SJCRH30 (cell line): ENCODE measurements around the gene SDC3. TPM values are rescaled to one million over a fixed set of nuclear protein-coding genes. Genes with fewer than 3 reads are reported as not detected.

Source experiments
- DNase-seq, 2 experiments: peaks; one replicate each; pipeline ENCODE4 v3.0.0-alpha.2; 2015 to 2020
- H3K27ac ChIP-seq: fragments of 250-450 bp; sonication (Bioruptor Pico); 2 replicates; pipeline ENCODE4 v1.5.1; 2020; ENCODE audit warnings: mild to moderate bottlenecking, moderate library complexity
- H3K27me3 ChIP-seq: fragments of 250-450 bp; sonication (Bioruptor Pico); 2 replicates; pipeline ENCODE4 v1.5.1; 2020; ENCODE audit warnings: mild to moderate bottlenecking, moderate library complexity
- H3K36me3 ChIP-seq: fragments of 250-450 bp; sonication (Bioruptor Pico); 2 replicates; pipeline ENCODE4 v1.5.1; 2020; ENCODE audit warnings: mild to moderate bottlenecking, moderate library complexity
- H3K4me1 ChIP-seq: fragments of 250-450 bp; sonication (Bioruptor Pico); 2 replicates; pipeline ENCODE4 v1.5.1; 2020; ENCODE audit warnings: mild to moderate bottlenecking, moderate library complexity
- H3K4me3 ChIP-seq: fragments of 250-450 bp; sonication (Bioruptor Pico); 2 replicates; pipeline ENCODE4 v1.5.1; 2020; ENCODE audit warnings: mild to moderate bottlenecking, moderate library complexity
- H3K9me3 ChIP-seq: fragments of 250-450 bp; sonication (Bioruptor Pico); replicated peaks from 2 replicates; pipeline ENCODE4 v1.5.1; 2020; ENCODE audit warnings: mild to moderate bottlenecking, moderate library complexity
- total RNA-seq: library from RNA; depleted of rRNA; stranded (reverse); fragments of >200 nt; shearing (Covaris generic); gene quantifications from 2 replicates; pipeline ENCODE4 v1.2.3, GENCODE V29; 2014; rRNA removed

The SDC3 gene
- total RNA-seq, 1 experiment from 2014 or later: 201 TPM

DNA sequence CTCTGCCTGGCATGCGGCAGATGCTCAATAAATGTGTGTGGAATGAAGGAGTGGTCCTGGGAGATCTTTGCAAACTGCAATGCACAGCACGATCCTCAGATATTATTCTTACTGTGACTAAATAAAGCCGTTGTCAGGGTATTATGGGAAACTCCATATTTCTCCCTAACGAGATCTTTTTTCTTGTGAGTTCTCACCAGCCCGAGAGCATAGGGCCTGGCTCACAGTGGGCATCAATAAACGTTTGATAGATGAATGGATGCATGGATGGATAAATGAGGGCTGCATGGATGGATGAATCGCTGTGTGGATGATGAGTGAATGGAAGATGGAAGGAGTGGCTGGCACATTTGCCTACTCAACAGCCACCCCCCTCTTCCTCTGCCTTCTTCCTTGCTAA is 69.6 kb downstream of the SDC3 start:
- Histone ChIP-seq H3K9me3 (no peaks in the 10 kb centered on the region), H3K4me1 (peaks cover 24% of the 10 kb centered on the region), H3K27me3 (no peaks in the 10 kb centered on the region), H3K27ac (no peak overlapping the region), H3K36me3 (no peaks in the 10 kb centered on the region), H3K4me3 (no peak overlapping the region)
- no peak for DNase-seq

DNA sequence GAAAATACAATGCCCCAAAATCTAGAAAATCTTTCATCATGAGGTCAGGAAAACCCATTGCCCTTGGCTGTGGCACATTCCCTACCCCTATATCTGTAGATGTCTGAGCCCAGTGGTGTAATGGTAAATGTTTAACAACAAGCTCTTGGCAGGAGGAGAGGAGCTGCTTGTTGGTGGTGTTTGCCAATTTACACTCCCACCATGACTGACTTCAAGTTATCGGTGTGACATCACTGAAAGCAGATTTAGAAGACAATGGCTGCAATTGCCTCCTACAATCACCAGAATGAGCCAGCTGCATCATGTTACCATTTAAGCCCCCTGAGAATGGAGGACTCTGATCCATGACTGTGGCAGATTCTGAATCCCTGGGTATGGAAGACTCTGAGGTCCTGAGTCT is 70.9 kb downstream of the SDC3 start:
- Histone ChIP-seq H3K9me3 (no peaks in the 10 kb centered on the region), H3K4me1 (peaks cover 24% of the 10 kb centered on the region), H3K4me3 (no peak overlapping the region), H3K36me3 (no peaks in the 10 kb centered on the region), H3K27ac (no peak overlapping the region), H3K27me3 (no peaks in the 10 kb centered on the region)
- DNase-seq: peak in 1 of 2 experiments; percentile 62

DNA sequence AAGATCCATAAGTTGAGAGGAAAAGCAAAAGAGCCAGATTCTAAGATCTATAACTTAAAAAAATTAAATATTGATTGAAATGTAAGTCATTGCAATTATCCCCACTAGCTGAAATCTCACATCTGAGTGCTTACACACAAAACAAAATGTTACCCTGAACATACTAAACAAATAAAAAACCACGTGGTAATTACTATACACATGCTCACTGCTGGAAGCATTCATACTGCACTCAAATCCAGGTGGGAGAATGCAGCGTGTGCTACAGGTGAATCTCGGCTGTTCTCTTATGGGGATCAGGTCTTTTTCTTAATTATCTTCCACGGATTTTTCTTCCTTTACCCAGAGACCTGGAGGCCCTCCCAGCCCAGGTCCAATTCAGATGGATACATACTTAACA is 74.3 kb downstream of the SDC3 start:
- DNase-seq: no peak
- no peak overlapping the region for H3K4me3 ChIP-seq

DNA sequence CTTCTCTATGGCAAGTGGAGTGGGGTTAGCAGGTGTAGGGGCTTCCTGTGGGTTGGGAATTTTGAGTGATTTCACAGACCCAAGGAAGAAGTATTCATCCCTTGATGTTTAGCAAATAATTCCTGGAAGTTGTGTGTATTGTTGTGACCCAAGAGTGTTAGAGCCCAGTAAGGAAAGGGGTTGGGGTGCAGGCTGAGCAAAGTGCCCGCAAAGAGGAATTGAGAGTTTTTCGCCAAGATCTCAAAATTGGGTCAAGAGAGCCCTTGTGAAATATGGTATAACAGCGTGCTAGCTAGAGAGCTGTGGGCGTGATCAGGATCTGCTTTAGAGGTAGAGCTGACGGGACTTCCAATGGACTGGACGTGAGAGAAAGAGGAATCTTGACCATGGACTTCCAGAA is 78.0 kb downstream of the SDC3 start:
- no peak for DNase-seq
- Histone ChIP-seq H3K9me3 (no peaks in the 10 kb centered on the region; the same call in 1 of the 2 replicates), H3K4me3 (no peak overlapping the region), H3K27me3 (no peaks in the 10 kb centered on the region), H3K4me1 (peaks cover under 1% of the 10 kb centered on the region; the same call in 1 of the 2 replicates), H3K36me3 (no peaks in the 10 kb centered on the region), H3K27ac (no peak overlapping the region)

More for the DNA sequence above, 74.3 kb downstream of the SDC3 start:
- Histone ChIP-seq H3K4me1 (peaks cover 8% of the 10 kb centered on the region), H3K9me3 (no peaks in the 10 kb centered on the region; the same call in 1 of the 2 replicates), H3K36me3 (no peaks in the 10 kb centered on the region), H3K27me3 (no peaks in the 10 kb centered on the region), H3K27ac (no peak overlapping the region)

DNA sequence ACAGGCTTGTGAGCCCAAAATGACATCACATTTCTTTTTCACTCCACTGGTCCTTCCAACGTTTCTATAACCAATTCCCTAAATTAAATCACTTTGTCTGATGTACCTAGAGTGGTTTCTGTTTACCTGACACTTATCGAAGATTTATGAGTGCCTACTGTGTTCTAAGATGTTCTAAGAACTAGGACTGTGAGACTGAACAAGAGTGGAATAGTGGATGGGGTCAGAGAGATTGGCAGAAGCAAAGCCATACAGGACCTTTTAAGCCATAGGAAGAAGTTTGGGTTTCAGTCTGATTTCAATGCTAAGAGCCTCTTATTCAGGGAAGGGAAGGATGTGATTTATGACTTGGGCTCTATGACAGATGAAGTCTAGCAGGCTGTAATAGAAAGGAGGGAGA is 78.7 kb downstream of the SDC3 start:
- Histone ChIP-seq H3K9me3 (no peaks in the 10 kb centered on the region; the same call in 1 of the 2 replicates), H3K4me1 (peaks cover 7% of the 10 kb centered on the region; the same call in 1 of the 2 replicates), H3K36me3 (no peaks in the 10 kb centered on the region), H3K27ac (no peak overlapping the region), H3K4me3 (no peak overlapping the region), H3K27me3 (no peaks in the 10 kb centered on the region)
- no peak for DNase-seq

DNA sequence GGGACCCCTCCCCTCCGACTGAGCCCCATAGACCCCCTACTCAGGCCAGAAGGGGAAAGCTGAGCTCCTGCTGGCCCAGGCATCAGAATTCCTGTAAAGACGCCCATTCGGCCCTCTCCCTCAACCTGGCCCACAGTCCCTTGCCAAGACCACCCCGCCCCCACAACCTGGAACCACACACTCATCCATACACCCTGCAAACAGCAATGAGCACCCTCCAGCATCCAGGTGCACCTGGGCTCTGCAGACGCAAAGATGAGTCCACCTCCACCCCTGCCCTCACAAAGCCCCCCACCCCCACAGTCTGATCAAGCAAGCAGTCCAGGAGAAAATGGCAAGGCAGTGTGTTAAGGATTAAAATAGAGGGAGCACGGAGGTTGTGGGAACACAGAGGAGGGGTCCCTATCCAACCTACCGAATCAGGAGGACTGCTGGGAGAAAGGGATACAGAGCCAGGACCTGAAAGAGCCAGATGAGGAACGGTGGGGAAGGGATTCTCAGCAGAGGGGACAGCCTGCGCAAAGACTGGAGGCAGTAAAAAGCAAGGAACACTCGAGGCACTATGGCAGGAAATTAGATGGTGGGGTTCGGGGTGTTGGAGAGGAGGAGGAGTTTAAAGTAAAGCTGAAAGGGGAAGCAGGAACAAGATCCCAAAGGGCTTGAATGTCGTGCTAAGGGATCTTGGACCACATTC is 83.7 kb downstream of the SDC3 start:
- no peak for DNase-seq
- Histone ChIP-seq H3K36me3 (no peaks in the 10 kb centered on the region), H3K9me3 (no peaks in the 10 kb centered on the region; the same call in 1 of the 2 replicates), H3K4me1 (peaks cover 26% of the 10 kb centered on the region), H3K27me3 (no peaks in the 10 kb centered on the region), H3K27ac (no peak overlapping the region; the same call in 1 of the 2 replicates), H3K4me3 (peak overlapping the region; percentile 58)

DNA sequence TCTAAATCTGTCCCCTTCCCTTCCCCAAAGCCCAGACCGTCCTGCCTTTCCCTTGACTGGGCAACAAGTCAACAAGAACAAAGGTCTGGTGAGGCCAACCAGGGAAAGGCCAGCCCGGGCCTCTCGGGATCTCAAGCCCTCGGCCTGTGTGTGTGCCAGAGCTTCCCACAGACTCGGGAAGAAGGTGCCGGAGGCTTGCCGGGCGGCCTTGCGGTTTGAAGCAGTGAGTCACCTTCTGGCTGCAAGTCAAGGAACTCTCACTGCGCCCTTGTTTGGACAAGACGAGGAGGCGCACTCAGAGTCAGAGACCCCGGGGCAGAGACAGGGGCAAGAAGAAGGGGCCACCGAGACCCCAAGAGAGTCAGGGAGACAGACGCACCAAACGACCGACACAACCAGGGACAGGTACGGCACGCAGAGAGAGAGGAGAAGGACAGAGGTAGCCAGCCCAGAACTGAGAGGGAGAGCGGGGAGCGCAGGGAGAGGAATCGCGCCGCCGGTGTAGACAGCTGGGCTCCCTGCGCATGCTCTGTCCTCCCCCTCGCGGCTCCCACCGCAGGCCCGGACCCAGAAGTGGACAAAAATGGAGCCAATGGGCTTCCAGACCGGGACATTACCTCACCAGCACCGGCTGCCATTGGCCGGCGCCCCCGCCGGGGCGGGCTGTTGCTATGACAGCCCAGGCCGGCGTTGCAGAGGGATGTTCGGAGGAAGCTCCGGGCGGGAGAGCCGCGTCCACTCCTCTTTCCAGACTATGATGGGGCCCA is 84.4 kb downstream of the SDC3 start:
- peak overlapping the region; percentile 91 for H3K27ac ChIP-seq
- H3K27me3 ChIP-seq: no peaks in the 10 kb centered on the region
- H3K4me1 ChIP-seq: peaks cover 32% of the 10 kb centered on the region
- H3K4me3 ChIP-seq: peak overlapping the region; percentile 58
- DNase-seq: peak; percentile 98 to 99
- no peaks in the 10 kb centered on the region for H3K9me3 ChIP-seq
- H3K36me3 ChIP-seq: no peaks in the 10 kb centered on the region

DNA sequence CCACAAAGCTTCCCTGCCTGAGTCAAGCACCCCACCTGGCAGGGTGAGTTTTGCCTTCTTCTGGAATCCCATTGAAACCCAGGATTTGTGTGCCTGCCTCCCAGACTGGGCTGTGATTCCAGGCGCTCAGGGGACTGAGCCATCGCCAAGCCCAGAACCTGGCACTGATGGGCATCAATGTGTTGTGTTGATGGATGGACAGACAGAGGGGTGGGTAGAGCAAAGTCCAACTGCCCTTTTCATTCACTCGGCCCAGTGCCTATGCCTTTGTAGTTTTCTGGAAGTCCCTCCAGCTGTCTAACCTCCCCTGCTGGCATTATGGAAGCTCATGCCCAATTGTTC is 85.0 kb downstream of the SDC3 start:
- Histone ChIP-seq H3K4me3 (peak overlapping the region; percentile 58), H3K36me3 (no peaks in the 10 kb centered on the region), H3K27me3 (no peaks in the 10 kb centered on the region), H3K9me3 (no peaks in the 10 kb centered on the region), H3K4me1 (peaks cover 32% of the 10 kb centered on the region), H3K27ac (peak overlapping the region; percentile 91)
- DNase-seq: no peak

DNA sequence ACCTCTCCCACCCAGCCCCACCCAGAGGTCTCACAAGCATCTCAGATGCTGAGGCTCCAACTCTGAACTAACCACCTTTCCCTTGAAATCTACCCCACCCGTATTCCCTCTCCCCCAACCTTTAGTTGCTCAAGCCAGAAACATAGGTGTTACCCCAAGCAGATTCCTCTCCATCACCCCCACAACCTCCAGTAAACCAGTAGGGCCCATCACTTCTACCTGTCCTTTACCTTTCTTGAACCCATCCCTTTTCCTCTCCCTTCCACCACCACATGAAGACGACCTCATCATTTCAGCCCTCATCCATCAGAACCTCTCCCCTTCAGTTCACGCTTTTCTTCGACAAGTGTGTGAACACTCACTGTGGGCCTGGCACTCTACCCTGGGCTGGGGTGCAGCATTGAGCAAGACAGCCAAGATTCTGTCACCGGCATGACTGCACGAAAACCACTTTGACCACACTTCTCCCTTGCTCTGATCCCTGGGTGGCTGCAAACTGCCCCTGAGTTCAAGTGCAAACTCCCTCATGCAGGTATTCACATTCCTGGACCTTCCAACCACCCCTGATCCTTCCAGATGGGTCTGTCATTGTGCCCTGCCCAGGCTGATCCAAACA is 85.5 kb downstream of the SDC3 start:
- Histone ChIP-seq H3K4me3 (no peak overlapping the region), H3K27ac (peak overlapping the region; percentile 91), H3K4me1 (peaks cover 32% of the 10 kb centered on the region), H3K27me3 (no peaks in the 10 kb centered on the region), H3K9me3 (no peaks in the 10 kb centered on the region), H3K36me3 (no peaks in the 10 kb centered on the region)
- no peak for DNase-seq

DNA sequence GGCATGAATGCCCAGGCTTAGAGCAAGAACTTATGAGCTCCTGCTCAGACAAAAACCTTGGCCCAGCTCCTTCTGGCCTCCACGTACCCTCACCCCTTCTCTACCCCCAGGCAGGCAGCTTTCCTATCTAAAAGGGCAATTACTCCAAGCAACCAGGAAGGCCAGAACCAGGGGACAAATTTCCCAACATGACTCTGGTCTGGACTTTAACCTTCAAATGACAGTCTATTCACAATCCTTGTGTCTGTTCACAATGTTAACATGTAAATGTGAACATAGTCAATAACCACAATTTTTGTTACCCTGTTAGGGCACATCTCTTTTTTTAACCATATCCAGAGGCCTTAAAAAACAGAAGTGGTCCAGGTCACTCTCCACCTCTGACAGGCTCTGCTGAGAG is 86.6 kb downstream of the SDC3 start:
- Histone ChIP-seq H3K4me1 (peaks cover 40% of the 10 kb centered on the region), H3K36me3 (no peaks in the 10 kb centered on the region), H3K27me3 (no peaks in the 10 kb centered on the region), H3K4me3 (no peak overlapping the region), H3K27ac (no peak overlapping the region), H3K9me3 (no peaks in the 10 kb centered on the region)
- DNase-seq: no peak

DNA sequence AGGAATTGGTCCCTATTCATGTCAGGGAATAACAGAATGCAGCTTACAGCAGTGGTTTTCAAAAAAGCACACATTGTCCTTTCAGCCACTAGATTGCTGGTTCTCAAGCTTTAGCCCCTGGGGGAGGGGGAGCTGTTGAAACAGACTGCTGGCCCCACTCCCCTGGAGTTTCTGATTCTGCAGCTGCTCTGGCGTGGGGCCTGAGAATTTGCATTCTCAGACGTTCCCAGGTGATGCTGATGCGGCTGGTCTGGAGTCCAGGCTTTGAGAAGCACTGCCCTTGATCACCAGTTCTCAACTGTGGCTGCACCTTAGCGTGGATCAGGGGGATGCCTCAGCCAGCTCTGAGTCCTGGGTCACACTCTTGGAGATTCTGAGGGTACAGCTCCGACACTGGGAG is 88.3 kb downstream of the SDC3 start:
- no peaks in the 10 kb centered on the region for H3K27me3 ChIP-seq
- H3K36me3 ChIP-seq: no peaks in the 10 kb centered on the region
- H3K4me3 ChIP-seq: no peak overlapping the region
- H3K9me3 ChIP-seq: no peaks in the 10 kb centered on the region
- no peak for DNase-seq
- peaks cover 52% of the 10 kb centered on the region for H3K4me1 ChIP-seq
- no peak overlapping the region for H3K27ac ChIP-seq

Other genes with a start within 250 kb of the SDC3 start
- 0.47 and 0.89 TPM in 2 replicates for gene MATN1, start 185.2 kb downstream of the SDC3 start, total RNA-seq
- gene LAPTM5, start 151.0 kb downstream of the SDC3 start, total RNA-seq: 31.5 and 34.9 TPM in 2 replicates
- 99.1 and 99.7 TPM in 2 replicates for gene PUM1, start 157.0 kb upstream of the SDC3 start, total RNA-seq